ENCODE measurements around the gene PRPS1. TPM values are rescaled to one million over a fixed set of nuclear protein-coding genes. Genes with fewer than 3 reads are reported as not detected.

The PRPS1 gene
- total RNA-seq (10 to 100 TPM; 66.5 to 70.4 TPM), total RNA-seq (48.2 to 166 (median 70.6) reads per million in 172 experiments)
- polyA plus RNA-seq (2013, experiment 1 of 2), result 58.3 TPM
- polyA plus RNA-seq (2013, experiment 2 of 2), result 59.4 TPM

DNA sequence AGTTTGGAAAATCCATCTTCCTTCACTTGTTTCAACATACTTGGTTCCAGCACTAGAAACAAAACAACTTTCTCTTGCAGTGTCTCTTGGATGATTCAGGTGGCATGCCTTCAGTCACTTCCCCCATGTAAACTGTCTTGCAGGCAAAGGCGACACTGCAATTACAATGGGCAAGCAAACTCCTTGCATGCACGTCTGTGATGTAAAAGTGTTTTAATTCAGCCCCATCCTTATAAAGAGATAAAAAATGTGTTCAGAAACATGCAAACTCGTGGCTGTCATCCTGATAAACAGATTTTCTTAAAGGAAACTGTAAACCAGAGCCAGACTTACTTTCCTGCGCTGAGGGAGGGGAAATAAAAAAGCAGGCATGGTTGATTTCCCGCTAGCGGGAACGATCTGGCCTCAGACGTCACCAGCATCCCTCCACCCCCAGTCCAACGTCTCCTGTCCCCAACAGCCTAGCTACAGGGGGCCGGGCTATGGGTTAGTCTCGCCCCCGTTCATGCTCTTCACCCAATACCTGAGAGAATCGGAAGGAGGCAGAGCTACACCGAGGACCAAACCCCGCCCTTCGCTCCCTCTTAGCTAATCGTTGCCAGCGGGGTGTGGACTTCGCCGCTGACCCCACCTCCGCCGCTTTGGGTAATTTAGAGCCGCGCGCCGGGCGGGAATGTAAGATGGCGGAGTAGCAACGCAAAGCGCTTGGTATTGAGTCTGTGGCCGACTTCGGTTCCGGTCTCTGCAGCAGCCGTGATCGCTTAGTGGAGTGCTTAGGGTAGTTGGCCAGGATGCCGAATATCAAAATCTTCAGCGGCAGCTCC is at the start of gene PRPS1:
PRPS1 (plus strand) TSS at position 673 of the 824 bp plus-strand sequence; CDS start at position 792, 119 bp downstream.
- H3K36me3 Mint-ChIP-seq (ENCODE audit: low read depth), result peaks cover 11% of the 10 kb centered on the region
- peak within 1 kb of the TSS; percentile 97 for H3K4me3 Mint-ChIP-seq
- H3K9me3 Mint-ChIP-seq, result no peaks in the 10 kb centered on the region
- peak; percentile 72 to 96 (median 82) for DNase-seq
- Histone ChIP-seq H3K4me1 (ENCODE audit: insufficient read depth, low read length) (peaks cover 8% of the 10 kb centered on the region), H3K27me3 (ENCODE audit: control insufficient read depth in 1 of 2, insufficient read depth in 2 of 2, low read length in 2 of 2) (no peaks in the 10 kb centered on the region), H3K9me3 (ENCODE audit: control insufficient read depth in 1 of 2, insufficient read depth in 1 of 2, low read length in 2 of 2) (no peaks in the 10 kb centered on the region), H3K27ac (ENCODE audit: low read depth in 1 of 2, low read length in 2 of 2) (peak within 1 kb of the TSS; percentile 70 to 83), H3K4me3 (ENCODE audit: low read length) (peak within 1 kb of the TSS; percentile 85), H3K36me3 (ENCODE audit: insufficient read depth, low read length) (no peaks in the 10 kb centered on the region)
- intact Hi-C loops (cut with DNase I, micrococcal nuclease), result loop anchor here (1.0 to 10.0 kb wide), 3 partner anchors 89 to 631 kb away; no protein-coding TSS in a partner anchor
- ChIA-PET CTCF (interaction anchor here (0.6 to 1.5 kb wide), 4 partner anchors 27 to 149 kb away, joined by 3 to 8 read pairs (median 4); partner anchors contain the start of gene NCBP2L), POLR2A (interaction anchor here (0.9 to 2.5 kb wide), 18 partner anchors 8 to 629 kb away, joined by 3 to 33 read pairs (median 8); partner anchors contain the start of genes ATG4A, MID2, MORC4 and NCBP2L)
- H3K27ac Mint-ChIP-seq, result peak within 1 kb of the TSS; percentile 89
- ATAC-seq (ENCODE audit: poor library complexity), result peak; percentile 96
- TF ChIP-seq, protein P1, sequence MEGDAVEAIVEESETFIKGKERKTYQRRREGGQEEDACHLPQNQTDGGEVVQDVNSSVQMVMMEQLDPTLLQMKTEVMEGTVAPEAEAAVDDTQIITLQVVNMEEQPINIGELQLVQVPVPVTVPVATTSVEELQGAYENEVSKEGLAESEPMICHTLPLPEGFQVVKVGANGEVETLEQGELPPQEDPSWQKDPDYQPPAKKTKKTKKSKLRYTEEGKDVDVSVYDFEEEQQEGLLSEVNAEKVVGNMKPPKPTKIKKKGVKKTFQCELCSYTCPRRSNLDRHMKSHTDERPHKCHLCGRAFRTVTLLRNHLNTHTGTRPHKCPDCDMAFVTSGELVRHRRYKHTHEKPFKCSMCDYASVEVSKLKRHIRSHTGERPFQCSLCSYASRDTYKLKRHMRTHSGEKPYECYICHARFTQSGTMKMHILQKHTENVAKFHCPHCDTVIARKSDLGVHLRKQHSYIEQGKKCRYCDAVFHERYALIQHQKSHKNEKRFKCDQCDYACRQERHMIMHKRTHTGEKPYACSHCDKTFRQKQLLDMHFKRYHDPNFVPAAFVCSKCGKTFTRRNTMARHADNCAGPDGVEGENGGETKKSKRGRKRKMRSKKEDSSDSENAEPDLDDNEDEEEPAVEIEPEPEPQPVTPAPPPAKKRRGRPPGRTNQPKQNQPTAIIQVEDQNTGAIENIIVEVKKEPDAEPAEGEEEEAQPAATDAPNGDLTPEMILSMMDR (IDR thresholded peaks at IDR 0.05), result no peak
- H3K27me3 Mint-ChIP-seq, result no peaks in the 10 kb centered on the region
- H3K4me1 Mint-ChIP-seq (ENCODE audit: low read depth), result peaks cover 46% of the 10 kb centered on the region

DNA sequence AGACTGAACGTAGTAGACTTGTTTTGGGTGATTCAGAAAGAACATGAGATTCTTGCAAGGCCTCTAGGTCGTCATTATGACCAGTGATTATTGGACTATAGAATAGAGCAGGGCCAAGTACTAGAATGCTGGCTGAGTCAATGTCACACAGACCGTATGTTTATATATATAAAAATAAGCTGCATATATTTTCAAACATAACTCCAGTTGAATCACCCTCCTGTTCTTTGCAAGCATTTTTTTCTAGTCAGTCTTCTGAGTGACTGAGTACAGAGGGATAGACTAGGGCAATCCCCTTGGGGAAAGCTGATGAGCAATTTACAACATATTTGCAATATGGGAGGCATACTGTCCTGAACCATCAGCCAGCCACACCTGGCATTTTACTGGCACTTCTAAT is 48.4 kb upstream of the PRPS1 start:
- Histone ChIP-seq H3K36me3 (ENCODE audit: insufficient read depth, low read length) (no peaks in the 10 kb centered on the region), H3K9me3 (ENCODE audit: control insufficient read depth in 1 of 2, insufficient read depth in 1 of 2, low read length in 2 of 2) (no peaks in the 10 kb centered on the region), H3K4me3 (ENCODE audit: low read length) (no peak overlapping the region), H3K4me1 (ENCODE audit: insufficient read depth, low read length) (no peaks in the 10 kb centered on the region), H3K27ac (ENCODE audit: low read depth in 1 of 2, low read length in 2 of 2) (no peak overlapping the region), H3K27me3 (ENCODE audit: control insufficient read depth in 1 of 2, insufficient read depth in 2 of 2, low read length in 2 of 2) (no peaks in the 10 kb centered on the region)
- ChIA-PET CTCF (no interaction called here), POLR2A (no interaction called here)
- DNase-seq (no peak), ATAC-seq (ENCODE audit: poor library complexity) (no peak)
- no peaks in the 10 kb centered on the region for H3K4me1 Mint-ChIP-seq (ENCODE audit: low read depth)
- H3K9me3 Mint-ChIP-seq, result no peaks in the 10 kb centered on the region
- H3K27ac Mint-ChIP-seq, result no peak overlapping the region
- no peaks in the 10 kb centered on the region for H3K36me3 Mint-ChIP-seq (ENCODE audit: low read depth)
- TF ChIP-seq, protein P1 (IDR thresholded peaks at IDR 0.05), result no peak
- H3K4me3 Mint-ChIP-seq, result no peak overlapping the region
- intact Hi-C loops (cut with DNase I, micrococcal nuclease), result no loop called here
- H3K27me3 Mint-ChIP-seq, result no peaks in the 10 kb centered on the region

DNA sequence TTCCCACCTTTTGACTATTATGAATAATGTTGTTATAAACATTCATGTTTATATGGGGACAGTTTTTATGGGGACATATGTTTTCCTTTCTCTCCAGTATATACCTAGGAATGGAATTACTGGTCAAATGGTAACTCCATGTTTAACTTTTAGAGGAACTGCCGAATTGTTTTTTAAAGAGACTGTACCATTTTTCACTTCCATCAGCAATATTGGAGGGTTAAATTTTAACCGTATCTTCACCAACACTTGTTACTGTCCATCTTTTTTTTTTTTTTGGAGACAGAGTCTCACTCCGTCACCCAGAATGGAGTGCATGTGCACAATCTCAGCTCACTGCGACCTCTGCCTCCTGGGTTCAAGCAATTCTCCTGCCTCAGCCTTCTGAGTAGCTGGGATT is 46.4 kb upstream of the PRPS1 start:
- H3K36me3 Mint-ChIP-seq (ENCODE audit: low read depth), result no peaks in the 10 kb centered on the region
- CTCF ChIA-PET, result no interaction called here

More for the DNA sequence above, 46.4 kb upstream of the PRPS1 start:
- Histone ChIP-seq H3K4me1 (ENCODE audit: insufficient read depth, low read length) (no peaks in the 10 kb centered on the region), H3K36me3 (ENCODE audit: insufficient read depth, low read length) (no peaks in the 10 kb centered on the region), H3K27me3 (ENCODE audit: control insufficient read depth in 1 of 2, insufficient read depth in 2 of 2, low read length in 2 of 2) (no peaks in the 10 kb centered on the region), H3K4me3 (ENCODE audit: low read length) (no peak overlapping the region), H3K27ac (ENCODE audit: low read depth in 1 of 2, low read length in 2 of 2) (no peak overlapping the region), H3K9me3 (ENCODE audit: control insufficient read depth in 1 of 2, insufficient read depth in 1 of 2, low read length in 2 of 2) (no peaks in the 10 kb centered on the region)
- no peak overlapping the region for H3K27ac Mint-ChIP-seq
- ATAC-seq (ENCODE audit: poor library complexity) (no peak), DNase-seq (no peak)
- no peak overlapping the region for H3K4me3 Mint-ChIP-seq
- intact Hi-C loops (cut with DNase I, micrococcal nuclease), result no loop called here
- POLR2A ChIA-PET, result no interaction called here
- H3K9me3 Mint-ChIP-seq, result no peaks in the 10 kb centered on the region
- H3K4me1 Mint-ChIP-seq (ENCODE audit: low read depth), result no peaks in the 10 kb centered on the region
- TF ChIP-seq, protein P1 (IDR thresholded peaks at IDR 0.05), result no peak
- no peaks in the 10 kb centered on the region for H3K27me3 Mint-ChIP-seq
